Measurements from ENCODE around the gene WFS1.
A peak's percentile ranks its signal among the peaks of the same experiment; 100 is the strongest.

WFS1 gene

DNA sequence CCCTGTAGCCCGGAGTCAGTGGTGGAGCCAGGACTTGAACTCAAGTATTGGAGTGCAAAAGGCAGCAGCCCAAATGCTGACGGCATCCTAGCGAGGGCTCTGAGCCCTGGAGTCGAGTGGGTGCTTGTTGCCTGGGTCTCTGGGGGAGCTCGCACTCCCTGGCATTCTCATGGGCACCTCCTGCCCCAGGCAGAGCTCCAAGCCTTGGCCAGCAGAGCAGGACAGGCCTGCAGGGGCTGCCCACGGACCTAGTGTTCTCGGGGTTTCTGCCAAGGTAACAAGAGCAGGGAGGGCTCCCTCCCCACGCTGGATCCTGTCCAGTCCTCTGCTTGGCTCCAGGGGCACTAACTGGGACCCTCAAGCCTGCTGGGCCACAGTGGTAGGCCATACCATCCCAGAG is 17.6 kb upstream of the WFS1 start:
- Histone ChIP-seq H3K27me3 (ENCODE audit: insufficient read depth, low read length) (no peaks in the 10 kb centered on the region), H3K27ac (ENCODE audit: low read depth, low read length) (no peak overlapping the region), H3K4me1 (ENCODE audit: insufficient read depth, low read length) (peaks cover 3% of the 10 kb centered on the region; the same call in 1 of the 2 replicates), H3K9ac (ENCODE audit: low read depth, low read length) (no peak overlapping the region), H3K4me3 (ENCODE audit: low read length) (no peak overlapping the region), H3K9me3 (ENCODE audit: insufficient read depth, low read depth, low read length) (no peaks in the 10 kb centered on the region), H3K36me3 (ENCODE audit: insufficient read depth, low read length) (no peaks in the 10 kb centered on the region)
- 92% methylated on average over 8 of the region's 8 CpGs for WGBS

DNA sequence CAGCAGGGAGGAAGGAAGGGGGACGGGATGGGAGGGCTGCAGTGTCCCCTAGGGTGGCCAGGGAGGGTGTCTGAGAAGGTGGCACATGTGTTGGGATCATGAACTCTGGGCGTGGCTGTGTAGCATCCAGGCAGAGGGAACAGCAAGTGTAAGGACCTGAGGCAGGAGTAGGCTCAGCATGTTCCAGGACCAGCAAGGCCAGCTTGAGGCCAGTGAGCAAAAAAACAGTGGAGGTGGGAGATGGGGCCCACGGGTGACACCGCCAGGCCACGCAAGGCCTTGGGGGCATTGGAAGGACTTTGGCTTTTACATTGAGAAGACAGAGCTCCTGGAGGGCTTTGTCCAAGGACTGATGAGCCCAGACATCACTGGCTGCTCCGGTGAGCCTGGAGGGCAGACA is 16.5 kb upstream of the WFS1 start:
- Histone ChIP-seq H3K4me1 (ENCODE audit: insufficient read depth, low read length) (peaks cover 7% of the 10 kb centered on the region; the same call in 1 of the 2 replicates), H3K9me3 (ENCODE audit: insufficient read depth, low read depth, low read length) (no peaks in the 10 kb centered on the region), H3K27ac (ENCODE audit: low read depth, low read length) (no peak overlapping the region), H3K9ac (ENCODE audit: low read depth, low read length) (no peak overlapping the region), H3K4me3 (ENCODE audit: low read length) (no peak overlapping the region), H3K36me3 (ENCODE audit: insufficient read depth, low read length) (no peaks in the 10 kb centered on the region), H3K27me3 (ENCODE audit: insufficient read depth, low read length) (no peaks in the 10 kb centered on the region)
- 88% methylated on average over 6 of the region's 6 CpGs for WGBS

DNA sequence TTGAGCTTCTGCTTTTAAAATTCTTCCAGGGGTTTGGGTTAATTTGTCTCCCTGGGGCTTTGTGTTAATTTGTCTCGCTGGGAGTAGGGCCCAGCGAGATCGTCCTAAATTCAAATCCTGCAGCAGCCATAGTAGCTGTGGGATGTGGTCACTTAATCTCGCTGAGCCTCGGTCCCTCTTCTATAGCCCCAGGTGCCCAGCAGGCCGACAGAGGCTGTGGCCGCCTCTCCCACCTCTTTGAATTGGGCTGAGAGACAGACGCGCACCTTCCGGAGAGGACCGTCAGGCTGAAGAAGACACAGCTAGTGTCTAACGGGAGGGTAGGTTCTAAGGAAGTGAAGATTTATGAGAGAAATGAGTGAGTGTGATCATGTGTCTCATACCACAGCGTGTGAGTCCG is 15.7 kb upstream of the WFS1 start:
- no peak overlapping the region for H3K27ac ChIP-seq (ENCODE audit: low read depth, low read length)
- WGBS = 93% methylated on average over 14 of the region's 14 CpGs
- H3K4me3 ChIP-seq (ENCODE audit: low read length) = no peak overlapping the region
- no peak overlapping the region for H3K9ac ChIP-seq (ENCODE audit: low read depth, low read length)
- H3K36me3 ChIP-seq (ENCODE audit: insufficient read depth, low read length) = no peaks in the 10 kb centered on the region
- H3K27me3 ChIP-seq (ENCODE audit: insufficient read depth, low read length) = no peaks in the 10 kb centered on the region
- no peaks in the 10 kb centered on the region for H3K9me3 ChIP-seq (ENCODE audit: insufficient read depth, low read depth, low read length)
- H3K4me1 ChIP-seq (ENCODE audit: insufficient read depth, low read length) = peaks cover 7% of the 10 kb centered on the region; the same call in 1 of the 2 replicates

DNA sequence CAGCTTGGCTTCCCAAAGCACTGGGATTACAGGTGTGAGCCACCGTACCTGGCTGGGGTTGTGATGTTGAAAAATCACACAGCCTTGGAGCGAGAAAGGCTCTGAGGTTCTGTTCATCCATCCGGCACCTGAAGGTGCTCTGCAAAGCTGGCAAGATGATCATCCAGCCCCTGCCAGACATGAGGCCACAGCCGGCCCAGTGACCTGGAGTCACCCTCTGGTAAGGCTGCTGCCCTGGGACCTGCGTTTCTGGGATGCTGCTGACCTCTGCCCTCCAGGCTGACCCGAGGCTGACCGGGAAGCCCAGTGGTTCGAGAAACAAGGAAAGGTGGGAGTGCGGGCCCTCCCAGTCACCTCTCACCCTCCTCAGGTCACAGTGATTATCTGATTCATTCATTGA is 13.5 kb upstream of the WFS1 start:
- WGBS = 93% methylated on average over 9 of the region's 9 CpGs
- H3K9ac ChIP-seq (ENCODE audit: low read depth, low read length) = no peak overlapping the region
- no peaks in the 10 kb centered on the region for H3K9me3 ChIP-seq (ENCODE audit: insufficient read depth, low read depth, low read length)
- H3K27me3 ChIP-seq (ENCODE audit: insufficient read depth, low read length) = no peaks in the 10 kb centered on the region
- no peak overlapping the region for H3K4me3 ChIP-seq (ENCODE audit: low read length)
- no peak overlapping the region for H3K27ac ChIP-seq (ENCODE audit: low read depth, low read length)
- no peaks in the 10 kb centered on the region for H3K36me3 ChIP-seq (ENCODE audit: insufficient read depth, low read length)
- H3K4me1 ChIP-seq (ENCODE audit: insufficient read depth, low read length) = peaks cover 5% of the 10 kb centered on the region; the same call in 1 of the 2 replicates

DNA sequence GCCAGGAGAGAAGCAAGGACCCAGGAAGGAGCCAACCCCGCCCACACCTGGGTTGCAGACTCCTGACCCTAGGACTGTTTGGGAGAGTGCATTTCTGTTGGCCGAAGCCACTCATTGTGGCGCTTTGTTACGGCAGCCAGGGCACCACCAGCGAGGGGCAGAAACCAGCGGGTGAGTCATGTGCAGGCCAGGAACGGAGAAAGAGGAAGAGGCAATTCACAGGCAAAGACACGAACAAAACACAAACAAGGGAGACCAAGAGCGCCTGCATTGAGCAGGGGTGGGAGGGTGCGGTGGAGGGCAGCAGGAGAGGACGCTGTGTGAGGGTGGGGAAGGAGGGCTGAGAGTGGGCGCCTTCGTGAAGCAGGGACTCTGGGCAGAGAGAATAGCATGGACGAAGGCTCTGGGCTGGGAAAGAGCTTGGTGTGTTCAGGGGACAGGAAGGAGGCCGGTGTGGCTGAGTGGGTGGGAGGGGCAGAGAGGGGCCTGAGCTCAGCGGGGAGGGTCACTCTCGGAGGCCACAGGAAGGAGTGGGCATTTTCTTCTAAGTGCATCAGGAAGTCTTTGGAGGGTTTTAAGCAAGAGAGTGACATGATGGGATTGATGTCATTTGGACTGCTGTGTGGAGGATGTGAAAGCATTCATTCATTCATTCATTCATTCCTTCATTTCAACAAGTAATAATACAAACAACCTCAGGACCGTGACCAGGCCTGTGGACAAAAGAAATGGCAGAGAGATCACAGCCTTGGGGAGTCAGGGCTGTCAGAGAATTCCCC is 12.2 kb upstream of the WFS1 start:
- H3K27me3 ChIP-seq (ENCODE audit: insufficient read depth, low read length) = no peaks in the 10 kb centered on the region
- peak overlapping the region; percentile 39; the same call in 1 of the 2 replicates for H3K9ac ChIP-seq (ENCODE audit: low read depth, low read length)
- H3K27ac ChIP-seq (ENCODE audit: low read depth, low read length) = no peak overlapping the region
- peaks cover 5% of the 10 kb centered on the region; the same call in 1 of the 2 replicates for H3K4me1 ChIP-seq (ENCODE audit: insufficient read depth, low read length)
- WGBS = 34% methylated on average over 18 of the region's 18 CpGs
- H3K36me3 ChIP-seq (ENCODE audit: insufficient read depth, low read length) = no peaks in the 10 kb centered on the region
- H3K4me3 ChIP-seq (ENCODE audit: low read length) = peak overlapping the region; percentile 20
- no peaks in the 10 kb centered on the region for H3K9me3 ChIP-seq (ENCODE audit: insufficient read depth, low read depth, low read length)

DNA sequence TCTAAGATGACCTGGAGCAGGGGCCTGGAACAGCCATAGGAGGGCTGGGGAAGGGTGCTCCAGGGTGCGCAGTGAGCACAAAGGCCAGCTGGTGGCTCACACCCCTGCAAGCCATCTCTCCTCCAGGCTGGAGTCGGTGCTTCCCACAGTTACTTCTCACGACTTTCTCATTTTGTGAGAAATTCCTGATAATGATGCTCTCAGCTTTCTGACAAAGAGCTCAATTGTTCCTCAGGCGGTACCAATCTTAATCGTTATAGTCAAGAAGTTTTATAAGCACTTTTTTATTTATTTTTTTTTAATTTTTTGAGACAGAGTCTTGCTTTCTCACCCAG is 11.7 kb upstream of the WFS1 start:
- Histone ChIP-seq H3K9me3 (ENCODE audit: insufficient read depth, low read depth, low read length) (no peaks in the 10 kb centered on the region), H3K36me3 (ENCODE audit: insufficient read depth, low read length) (no peaks in the 10 kb centered on the region), H3K4me1 (ENCODE audit: insufficient read depth, low read length) (peaks cover 5% of the 10 kb centered on the region; the same call in 1 of the 2 replicates), H3K27me3 (ENCODE audit: insufficient read depth, low read length) (no peaks in the 10 kb centered on the region), H3K9ac (ENCODE audit: low read depth, low read length) (no peak overlapping the region), H3K27ac (ENCODE audit: low read depth, low read length) (no peak overlapping the region), H3K4me3 (ENCODE audit: low read length) (no peak overlapping the region)
- 89% methylated on average over 5 of the region's 5 CpGs for WGBS

DNA sequence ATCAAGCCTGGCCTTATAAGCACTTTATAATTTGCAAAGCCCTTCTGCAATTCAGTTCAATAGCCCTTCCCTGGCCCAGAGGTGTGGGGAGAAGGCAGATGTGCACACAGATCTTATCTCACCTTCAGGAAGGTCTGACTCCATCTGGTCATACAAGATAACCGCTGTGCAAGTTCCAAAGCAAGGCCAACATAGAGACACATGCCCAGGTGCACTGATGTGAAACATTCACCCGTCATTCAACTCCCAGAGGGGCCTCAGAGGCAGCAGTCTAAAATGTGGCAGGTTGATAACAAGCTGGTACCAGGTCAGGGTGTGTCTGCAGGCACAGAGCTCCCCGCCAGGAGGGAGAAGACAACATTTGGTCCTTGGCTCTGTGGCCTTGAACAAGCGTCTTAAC is 10.9 kb upstream of the WFS1 start:
- H3K4me1 ChIP-seq (ENCODE audit: insufficient read depth, low read length) = peaks cover 5% of the 10 kb centered on the region; the same call in 1 of the 2 replicates
- H3K9ac ChIP-seq (ENCODE audit: low read depth, low read length) = no peak overlapping the region
- 93% methylated on average over 4 of the region's 4 CpGs for WGBS
- no peaks in the 10 kb centered on the region for H3K9me3 ChIP-seq (ENCODE audit: insufficient read depth, low read depth, low read length)
- no peaks in the 10 kb centered on the region for H3K36me3 ChIP-seq (ENCODE audit: insufficient read depth, low read length)
- H3K27ac ChIP-seq (ENCODE audit: low read depth, low read length) = no peak overlapping the region
- no peaks in the 10 kb centered on the region for H3K27me3 ChIP-seq (ENCODE audit: insufficient read depth, low read length)
- H3K4me3 ChIP-seq (ENCODE audit: low read length) = no peak overlapping the region

DNA sequence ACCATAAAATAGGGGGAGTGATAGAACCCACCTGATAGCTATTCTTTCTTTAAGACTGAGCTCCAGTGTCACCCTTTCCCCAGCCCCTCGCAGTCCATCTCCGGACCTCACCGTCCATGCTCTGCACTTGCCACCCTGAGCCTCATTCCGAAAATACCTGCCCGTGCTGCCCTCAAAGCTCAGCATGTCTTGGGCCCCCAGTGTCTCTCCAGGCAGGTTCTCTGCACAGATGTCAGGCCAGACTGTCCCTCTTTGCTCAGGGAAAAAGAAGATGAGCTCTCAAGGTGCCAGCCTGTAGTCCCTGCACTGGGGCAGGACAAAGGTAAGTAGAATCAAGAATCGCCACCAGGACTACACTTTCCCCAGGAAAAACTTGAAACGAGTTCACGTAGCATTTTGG is 9.8 kb upstream of the WFS1 start:
- 92% methylated on average over 8 of the region's 8 CpGs for WGBS
- Histone ChIP-seq H3K36me3 (ENCODE audit: insufficient read depth, low read length) (no peaks in the 10 kb centered on the region), H3K27ac (ENCODE audit: low read depth, low read length) (no peak overlapping the region), H3K4me1 (ENCODE audit: insufficient read depth, low read length) (peaks cover 9% of the 10 kb centered on the region; the same call in 1 of the 2 replicates), H3K9ac (ENCODE audit: low read depth, low read length) (no peak overlapping the region), H3K4me3 (ENCODE audit: low read length) (no peak overlapping the region), H3K9me3 (ENCODE audit: insufficient read depth, low read depth, low read length) (no peaks in the 10 kb centered on the region), H3K27me3 (ENCODE audit: insufficient read depth, low read length) (no peaks in the 10 kb centered on the region)

DNA sequence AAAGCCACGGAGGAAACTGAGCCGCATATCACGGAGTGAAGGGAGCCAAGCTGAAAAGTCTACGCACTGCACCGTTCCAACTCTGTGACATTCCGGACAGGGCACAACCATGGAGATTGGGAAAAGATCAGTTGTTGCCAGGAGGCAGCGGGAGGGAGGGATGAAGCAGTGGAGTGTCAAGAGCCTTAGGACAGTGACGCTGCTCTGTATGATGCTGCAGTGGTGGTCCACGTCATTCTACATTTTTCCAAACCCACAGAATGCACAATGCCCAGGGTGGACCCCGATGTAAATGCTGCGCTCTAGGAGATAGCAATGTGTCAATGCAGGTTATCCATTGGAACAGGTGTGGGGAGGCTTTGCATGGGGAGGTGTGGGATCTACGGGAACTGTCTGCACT is 7.5 kb upstream of the WFS1 start:
- peaks cover 8% of the 10 kb centered on the region for H3K4me1 ChIP-seq (ENCODE audit: insufficient read depth, low read length)
- WGBS = 87% methylated on average over 12 of the region's 12 CpGs
- no peaks in the 10 kb centered on the region for H3K9me3 ChIP-seq (ENCODE audit: insufficient read depth, low read depth, low read length)
- no peaks in the 10 kb centered on the region for H3K27me3 ChIP-seq (ENCODE audit: insufficient read depth, low read length)
- no peak overlapping the region for H3K27ac ChIP-seq (ENCODE audit: low read depth, low read length)
- no peak overlapping the region for H3K9ac ChIP-seq (ENCODE audit: low read depth, low read length)
- no peaks in the 10 kb centered on the region for H3K36me3 ChIP-seq (ENCODE audit: insufficient read depth, low read length)
- no peak overlapping the region for H3K4me3 ChIP-seq (ENCODE audit: low read length)

DNA sequence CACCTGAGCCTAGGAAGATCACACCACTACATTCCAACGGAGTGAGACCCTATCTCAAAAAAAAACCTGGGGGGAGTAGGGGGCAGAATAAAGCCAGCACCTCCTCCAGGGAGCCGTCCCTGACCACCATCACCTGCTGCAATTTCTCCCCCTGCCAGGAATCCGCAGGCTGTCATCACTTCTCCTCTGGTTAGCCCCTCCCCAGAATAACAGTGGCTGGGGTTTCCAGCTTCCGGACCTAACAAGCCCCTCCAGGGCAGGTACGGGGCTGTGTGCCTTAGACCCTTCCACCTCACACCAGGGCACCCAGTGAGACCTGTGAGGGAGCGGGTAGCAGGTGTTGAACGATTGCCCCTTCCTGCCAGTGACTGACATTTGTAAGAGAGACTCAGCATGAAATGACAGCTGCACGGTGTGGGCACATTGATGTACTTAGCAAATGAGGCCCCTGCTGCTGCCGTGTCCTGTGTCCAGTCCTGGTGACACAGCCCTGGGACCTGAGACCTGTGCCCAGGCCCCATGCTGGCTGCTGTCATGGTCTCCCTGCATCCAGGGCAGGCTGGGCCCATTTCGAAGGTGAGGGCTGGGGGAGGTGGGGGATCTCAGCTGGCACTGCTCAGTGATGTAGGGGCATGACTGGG is 6.7 kb upstream of the WFS1 start:
- no peak overlapping the region for H3K9ac ChIP-seq (ENCODE audit: low read depth, low read length)
- H3K27me3 ChIP-seq (ENCODE audit: insufficient read depth, low read length) = peaks cover 4% of the 10 kb centered on the region; the same call in 1 of the 2 replicates
- peaks cover 7% of the 10 kb centered on the region; the same call in 1 of the 2 replicates for H3K4me1 ChIP-seq (ENCODE audit: insufficient read depth, low read length)
- no peaks in the 10 kb centered on the region for H3K36me3 ChIP-seq (ENCODE audit: insufficient read depth, low read length)
- 88% methylated on average over 9 of the region's 10 CpGs for WGBS
- no peak overlapping the region for H3K4me3 ChIP-seq (ENCODE audit: low read length)
- no peaks in the 10 kb centered on the region for H3K9me3 ChIP-seq (ENCODE audit: insufficient read depth, low read depth, low read length)
- H3K27ac ChIP-seq (ENCODE audit: low read depth, low read length) = no peak overlapping the region

DNA sequence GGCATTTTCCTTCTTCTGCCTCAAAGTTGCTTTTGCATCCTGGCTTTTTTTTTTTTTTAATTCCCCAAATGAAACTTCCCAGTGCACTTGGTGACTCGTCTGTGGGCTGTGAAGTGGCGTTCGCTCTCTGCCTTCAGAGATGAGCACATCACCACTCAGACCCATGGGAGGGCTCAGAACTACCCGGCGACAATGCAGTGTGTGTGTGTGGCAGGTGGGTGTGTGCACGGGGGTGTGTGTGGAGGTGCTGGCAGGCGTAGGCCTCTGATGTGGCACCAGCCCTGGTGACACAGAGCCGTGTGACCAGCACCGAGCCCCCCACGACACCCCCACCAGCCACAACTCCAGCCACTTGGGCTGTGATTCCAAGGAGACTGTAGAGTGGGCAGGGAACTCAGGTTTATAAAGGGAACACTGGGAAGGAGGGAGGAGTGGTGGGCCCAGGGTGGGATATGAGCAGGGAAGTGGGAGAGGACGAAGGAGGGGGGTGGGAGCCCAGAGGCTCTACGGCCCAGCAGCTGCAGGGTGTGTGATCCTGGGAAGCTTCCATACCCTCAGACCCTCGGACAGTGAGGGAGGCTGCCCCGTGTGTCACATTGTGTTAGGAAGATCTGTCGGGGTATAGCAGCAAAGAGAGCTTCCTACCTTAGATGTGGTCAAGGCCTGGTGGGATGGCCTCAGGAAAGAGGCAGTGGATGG is 6.0 kb upstream of the WFS1 start:
- no peak overlapping the region for H3K27ac ChIP-seq (ENCODE audit: low read depth, low read length)
- WGBS = 94% methylated on average over 12 of the region's 15 CpGs
- no peak overlapping the region for H3K9ac ChIP-seq (ENCODE audit: low read depth, low read length)
- no peaks in the 10 kb centered on the region for H3K36me3 ChIP-seq (ENCODE audit: insufficient read depth, low read length)
- H3K4me3 ChIP-seq (ENCODE audit: low read length) = no peak overlapping the region
- H3K27me3 ChIP-seq (ENCODE audit: insufficient read depth, low read length) = peaks cover 9% of the 10 kb centered on the region; the same call in 1 of the 2 replicates
- no peaks in the 10 kb centered on the region for H3K9me3 ChIP-seq (ENCODE audit: insufficient read depth, low read depth, low read length)
- H3K4me1 ChIP-seq (ENCODE audit: insufficient read depth, low read length) = peaks cover 7% of the 10 kb centered on the region; the same call in 1 of the 2 replicates
